Renal cortical epithelial cell (primary cell): Measurements from ENCODE around the gene AP4M1. TPM values are rescaled to one million over a fixed set of nuclear protein-coding genes. Genes with fewer than 3 reads are reported as not detected.

Experiments used
- DNase-seq: peaks from one replicate; pipeline ENCODE4 v3.0.0-alpha.2; 2011; ENCODE audit warnings: low read depth
- total RNA-seq: library from RNA; depleted of rRNA; stranded (reverse); fragments of >200 nt; gene quantifications from 2 replicates; pipeline ENCODE4 v1.2.3, GENCODE V29; 2014

The AP4M1 gene
- total RNA-seq, 1 donor from 2014 or later: 30.0 TPM

DNA sequence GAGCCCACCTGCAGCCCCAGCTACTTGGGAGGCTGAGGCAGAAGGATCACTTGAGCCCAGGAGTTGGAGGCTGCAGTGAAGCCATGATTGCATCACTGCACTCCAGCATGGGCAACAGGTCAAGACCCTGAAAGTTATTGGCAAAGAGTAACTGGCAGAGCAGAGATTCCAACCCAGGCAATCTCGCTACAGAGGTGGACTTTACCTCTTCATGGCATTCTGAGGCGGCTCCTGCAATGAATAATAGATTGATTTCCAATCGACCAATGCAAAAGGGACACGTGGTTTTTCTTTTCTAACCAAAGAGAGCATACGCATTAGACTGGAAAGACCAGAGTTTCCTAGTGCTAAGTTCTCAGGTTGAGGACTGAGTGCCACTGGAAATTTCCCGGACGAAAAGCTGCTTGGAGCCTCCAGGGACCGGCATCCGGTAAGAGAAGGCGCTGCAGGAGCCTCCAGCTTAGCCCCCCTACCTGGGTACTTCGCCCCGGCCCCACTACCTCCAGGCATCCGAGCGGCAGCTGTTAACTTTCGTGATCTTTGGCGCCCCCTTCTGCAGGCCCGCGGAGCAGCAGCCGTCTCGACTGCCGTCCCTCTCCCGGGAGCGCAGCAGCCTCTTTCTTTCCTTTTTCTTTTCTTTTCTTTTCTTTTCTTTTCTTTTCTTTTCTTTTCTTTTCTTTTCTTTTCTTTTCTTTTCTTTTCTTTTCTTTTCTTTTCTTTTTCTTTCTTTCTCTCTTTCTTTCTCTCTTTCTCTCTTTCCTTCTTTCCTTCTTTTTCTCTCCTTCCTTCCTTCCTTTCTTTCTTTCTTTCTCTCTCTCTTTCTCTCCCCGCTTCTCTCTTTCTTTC, 29.4 kb downstream of the AP4M1 start:
- DNase-seq: peak; percentile 43

DNA sequence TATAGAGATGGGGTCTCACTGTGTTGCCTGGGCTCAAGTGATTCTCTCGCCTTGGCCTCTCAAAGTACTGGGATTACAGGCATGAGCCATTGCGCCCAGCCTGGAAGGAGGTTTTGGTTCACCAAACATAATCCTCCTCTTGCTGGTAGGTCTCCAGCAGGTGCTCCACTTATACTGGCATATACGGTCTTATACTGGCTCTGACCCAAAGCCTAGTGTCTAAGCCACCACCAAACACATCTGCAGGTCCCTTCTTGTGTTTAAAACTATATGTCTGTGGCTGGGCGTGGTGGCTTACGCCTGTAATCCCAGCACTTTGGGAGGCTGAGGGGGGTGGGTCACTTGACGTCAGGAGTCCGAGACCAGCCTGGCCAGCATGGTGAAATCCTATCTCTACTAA, 30.7 kb downstream of the AP4M1 start:
- no peak for DNase-seq

DNA sequence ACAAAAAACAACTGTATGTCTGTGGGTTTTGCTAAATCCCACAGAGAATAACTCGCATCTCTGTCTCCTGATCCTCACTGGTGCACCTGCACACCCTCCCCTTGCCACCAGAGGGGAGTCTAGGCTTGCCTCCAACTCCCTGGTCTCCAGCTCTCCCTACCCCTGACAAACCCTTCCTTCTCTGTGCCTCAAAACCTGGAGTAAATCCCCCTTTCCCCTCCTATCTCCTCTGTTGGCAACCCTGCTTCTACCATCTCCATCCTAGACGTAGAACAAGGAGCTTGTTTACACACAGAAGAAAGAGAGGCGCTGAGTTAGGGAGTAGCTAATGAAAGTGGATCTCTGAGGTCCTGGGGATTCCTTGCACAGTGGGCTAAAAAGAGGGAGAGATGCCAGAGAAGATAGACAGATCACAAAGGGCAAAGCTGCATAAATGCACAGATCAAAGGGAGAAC, 31.3 kb downstream of the AP4M1 start:
- peak; percentile 47 for DNase-seq

DNA sequence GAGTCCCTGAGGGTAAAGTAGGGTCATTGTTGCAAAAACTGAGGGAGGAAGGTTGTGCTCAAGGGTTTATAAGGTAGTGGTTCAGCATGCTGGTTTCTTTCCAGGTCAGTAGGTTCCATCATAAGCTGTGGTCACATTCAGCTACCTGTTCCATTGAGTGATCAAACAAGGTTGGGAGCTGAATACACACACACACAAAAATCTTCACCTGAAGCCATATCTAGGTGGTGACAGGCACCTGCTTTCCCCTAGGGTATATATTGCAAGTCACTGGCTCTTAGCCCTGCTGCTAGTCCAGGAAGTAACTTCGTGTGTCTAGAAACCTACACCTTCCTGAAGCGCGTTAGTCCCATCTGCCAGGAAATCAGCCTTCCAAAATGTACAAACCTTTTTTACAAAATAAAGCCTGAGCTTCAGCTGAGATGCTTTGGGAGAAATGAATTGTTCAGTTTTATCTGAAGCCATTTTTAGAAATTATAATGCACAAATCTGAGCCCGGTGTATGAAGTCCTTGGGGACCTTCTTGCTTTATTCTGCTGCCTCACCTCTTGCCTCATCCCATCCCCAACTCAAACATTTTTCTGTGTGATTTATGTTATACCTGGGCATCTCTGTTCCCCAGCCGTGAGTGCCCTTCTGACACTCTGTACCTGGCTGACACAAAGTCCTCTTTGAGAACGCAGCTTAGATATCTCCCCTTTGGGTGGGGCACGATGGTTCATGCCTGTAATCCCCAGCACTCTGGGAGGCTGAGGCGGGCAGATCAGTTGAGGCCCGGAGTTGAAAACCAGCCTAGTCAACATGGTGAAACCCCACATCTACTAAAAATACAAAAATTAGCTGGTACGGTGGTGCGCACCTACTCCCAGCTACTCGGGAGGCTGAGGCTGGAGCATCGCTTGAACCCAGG, 36.7 kb downstream of the AP4M1 start:
- DNase-seq: peak; percentile 49

DNA sequence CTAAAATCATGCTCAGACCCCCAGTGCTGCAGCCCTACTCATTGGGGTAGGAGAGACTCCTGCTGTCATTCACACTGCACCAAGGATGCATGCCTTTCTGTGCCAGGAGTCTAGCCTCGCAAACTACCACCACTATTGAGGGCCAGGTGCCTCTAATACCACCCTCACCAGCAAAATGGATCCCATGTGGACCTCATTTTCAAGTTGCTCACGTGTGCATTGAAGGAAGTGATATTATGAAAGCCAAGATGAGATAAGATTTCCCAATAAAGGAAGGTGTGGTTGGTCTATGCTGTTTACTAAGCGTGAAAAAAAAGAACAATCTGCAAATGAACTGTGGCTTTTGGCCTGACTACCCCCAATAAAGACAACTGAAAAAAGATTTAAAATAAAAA, 40.1 kb downstream of the AP4M1 start:
- DNase-seq: no peak

DNA sequence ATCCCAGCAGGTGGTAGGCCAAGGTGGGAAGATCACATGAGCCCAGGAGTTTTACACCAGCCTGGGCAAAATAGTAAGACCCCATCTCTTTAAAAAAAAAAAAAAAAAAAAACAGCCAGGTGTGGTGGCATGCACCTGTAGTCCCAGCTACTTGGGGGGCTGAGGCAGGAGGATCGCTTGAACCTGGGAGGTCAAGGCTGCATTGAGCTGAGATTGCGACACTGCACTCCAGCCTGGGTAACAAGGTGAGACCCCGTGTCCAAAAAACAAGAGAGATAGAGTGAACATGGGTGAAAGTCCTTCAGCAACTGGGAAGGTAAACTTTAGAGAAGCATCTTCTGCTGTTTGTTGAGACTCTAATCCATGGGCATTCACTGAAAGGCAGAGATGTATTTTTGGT, 41.0 kb downstream of the AP4M1 start:
- no peak for DNase-seq

DNA sequence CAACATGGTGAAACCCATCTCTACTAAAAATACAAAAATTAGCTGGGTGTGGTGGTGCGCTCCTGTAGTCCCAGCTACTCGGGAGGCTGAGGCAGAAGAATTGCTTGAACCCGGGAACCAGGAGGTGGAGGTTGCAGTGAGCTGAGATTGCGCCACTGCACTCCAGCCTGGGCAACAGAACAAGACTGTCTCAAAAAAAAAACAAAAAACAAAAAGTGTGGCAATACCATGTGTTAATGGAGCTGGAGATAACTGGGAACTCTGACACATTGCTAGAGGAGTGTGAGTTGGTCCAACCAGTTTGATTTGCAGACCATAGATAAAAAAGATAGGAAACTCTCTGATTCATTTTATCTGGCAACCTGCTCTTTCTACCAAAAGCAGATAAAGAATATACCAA, 44.9 kb downstream of the AP4M1 start:
- peak; percentile 35 for DNase-seq

DNA sequence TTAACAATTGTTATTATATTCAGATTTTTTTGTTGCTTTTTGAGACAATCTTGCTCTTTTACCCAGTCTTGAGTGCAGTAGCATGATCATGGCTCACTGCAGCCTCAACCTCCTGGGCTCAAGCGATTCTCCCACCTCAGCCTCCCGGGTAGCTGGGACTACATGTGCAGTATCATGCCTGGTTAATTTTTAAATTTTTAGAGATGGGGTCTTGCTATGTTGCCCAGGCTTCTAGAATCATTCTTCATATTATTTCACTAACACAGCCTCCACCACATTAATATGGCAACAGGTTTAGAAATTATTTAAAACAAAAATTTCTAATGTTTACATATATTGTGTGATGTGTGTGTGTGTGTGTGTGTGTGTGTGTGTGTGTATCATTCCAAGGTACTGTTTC, 45.8 kb downstream of the AP4M1 start:
- no peak for DNase-seq

DNA sequence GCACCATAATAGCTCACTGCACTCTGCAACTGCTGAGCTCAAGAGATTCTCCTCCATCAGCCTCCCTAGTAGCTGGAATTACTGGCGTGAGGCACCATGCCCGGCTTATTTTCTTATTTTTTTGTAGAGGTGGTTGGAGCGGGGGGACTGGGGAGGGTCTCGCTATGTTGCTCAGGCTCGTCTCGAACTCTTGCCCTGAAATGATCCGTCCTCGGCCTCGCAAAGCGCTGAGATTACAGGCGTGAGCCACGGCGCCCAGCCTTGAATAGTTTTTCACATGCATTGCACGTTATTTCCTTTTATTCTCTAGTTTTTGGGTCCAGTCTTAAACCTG, 46.7 kb downstream of the AP4M1 start:
- DNase-seq: no peak

DNA sequence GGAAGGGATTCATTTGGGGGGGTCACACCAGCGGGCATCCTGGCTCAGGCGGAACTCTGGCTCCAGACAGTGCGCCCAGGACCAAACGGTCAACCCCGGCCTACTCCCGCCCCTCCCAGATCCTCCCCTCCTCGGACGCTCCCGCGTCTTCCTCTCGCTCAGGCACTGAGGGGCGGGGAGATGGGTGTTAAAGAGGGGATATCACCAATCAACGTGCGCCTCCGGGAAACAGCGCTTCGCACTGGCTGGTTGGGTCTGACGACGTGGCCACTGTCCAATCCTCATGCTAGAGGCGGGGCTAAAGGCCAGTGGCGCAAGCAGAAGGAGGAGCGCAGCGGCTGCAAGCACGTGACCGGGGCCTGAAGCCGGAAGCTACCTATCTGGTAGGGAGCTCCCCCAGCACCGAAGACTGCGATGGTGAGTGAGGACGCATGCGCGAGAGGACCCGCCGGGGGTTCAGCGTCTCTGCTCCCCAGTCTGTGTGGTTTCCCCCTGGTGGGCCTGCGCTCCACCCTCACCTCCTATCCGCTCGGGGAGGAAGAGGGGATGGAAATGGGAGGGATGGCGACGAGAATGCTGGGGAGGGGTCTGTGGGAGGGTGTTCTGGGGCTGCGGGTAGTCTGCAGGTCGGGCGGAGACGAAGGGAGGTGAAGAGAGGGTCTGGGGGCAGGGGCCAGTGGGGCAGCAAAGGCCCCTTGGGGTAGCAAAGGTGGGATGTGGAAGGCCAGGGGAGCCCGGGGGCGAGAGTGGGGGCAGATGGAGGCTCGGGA, 47.3 kb downstream of the AP4M1 start, which contains the start of gene LAMTOR4:
TSS of gene LAMTOR4 (plus strand) at position 360 of the 770 bp plus-strand sequence. CDS start at position 415, 55 bp downstream.
- peak; percentile 98 for DNase-seq

DNA sequence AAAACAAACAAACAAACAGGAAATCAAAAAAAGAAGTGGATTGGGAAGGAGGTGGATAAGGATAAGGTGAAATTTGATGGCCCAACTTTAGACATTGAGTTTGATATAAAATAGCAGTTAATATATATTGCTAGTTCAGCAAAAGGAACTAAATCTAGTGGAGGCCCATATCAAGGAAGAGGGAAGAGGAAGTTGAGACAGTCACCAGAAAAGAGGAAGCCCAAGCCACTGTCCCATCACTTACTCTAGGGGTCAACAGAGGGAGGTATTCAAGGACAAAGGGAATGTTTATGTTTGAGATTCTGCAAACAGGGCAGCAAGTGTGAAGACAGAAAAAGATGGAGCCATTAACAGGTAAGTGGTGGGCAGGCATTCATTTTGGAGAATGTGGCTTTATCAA, 51.0 kb downstream of the AP4M1 start:
- DNase-seq: no peak

DNA sequence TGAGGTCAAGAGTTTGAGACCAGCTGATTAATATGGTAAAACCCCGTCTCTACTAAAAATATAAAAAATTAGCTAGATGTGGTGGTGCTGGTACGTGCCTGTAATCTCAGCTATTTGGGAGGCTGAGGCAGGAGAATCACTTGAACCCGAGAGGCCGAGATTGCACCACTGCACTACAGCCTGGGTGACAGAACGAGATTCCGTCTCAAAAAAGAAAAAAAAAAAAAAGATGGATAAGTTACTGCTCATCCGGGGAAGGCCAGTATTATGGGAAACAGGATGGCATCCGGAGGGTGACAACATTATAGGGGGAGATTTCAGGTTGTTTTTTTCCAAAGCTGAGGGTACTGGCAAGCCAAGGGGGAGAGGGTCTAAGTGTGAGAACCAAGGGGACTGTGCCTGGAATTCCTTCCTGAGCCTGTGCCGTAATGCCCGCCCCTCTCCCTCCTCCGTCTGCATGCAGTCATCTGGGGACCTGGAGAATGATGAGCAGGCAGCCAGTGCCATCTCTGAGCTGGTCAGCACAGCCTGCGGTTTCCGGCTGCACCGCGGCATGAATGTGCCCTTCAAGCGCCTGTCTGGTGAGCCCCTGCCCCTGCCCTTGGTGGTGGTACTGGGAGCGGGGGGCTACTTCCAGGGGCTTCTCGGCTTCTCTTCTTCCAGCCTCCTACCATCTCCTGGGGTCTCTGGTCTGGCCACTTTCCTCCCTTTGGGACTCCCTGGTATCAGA, 51.7 kb downstream of the AP4M1 start:
- no peak for DNase-seq

DNA sequence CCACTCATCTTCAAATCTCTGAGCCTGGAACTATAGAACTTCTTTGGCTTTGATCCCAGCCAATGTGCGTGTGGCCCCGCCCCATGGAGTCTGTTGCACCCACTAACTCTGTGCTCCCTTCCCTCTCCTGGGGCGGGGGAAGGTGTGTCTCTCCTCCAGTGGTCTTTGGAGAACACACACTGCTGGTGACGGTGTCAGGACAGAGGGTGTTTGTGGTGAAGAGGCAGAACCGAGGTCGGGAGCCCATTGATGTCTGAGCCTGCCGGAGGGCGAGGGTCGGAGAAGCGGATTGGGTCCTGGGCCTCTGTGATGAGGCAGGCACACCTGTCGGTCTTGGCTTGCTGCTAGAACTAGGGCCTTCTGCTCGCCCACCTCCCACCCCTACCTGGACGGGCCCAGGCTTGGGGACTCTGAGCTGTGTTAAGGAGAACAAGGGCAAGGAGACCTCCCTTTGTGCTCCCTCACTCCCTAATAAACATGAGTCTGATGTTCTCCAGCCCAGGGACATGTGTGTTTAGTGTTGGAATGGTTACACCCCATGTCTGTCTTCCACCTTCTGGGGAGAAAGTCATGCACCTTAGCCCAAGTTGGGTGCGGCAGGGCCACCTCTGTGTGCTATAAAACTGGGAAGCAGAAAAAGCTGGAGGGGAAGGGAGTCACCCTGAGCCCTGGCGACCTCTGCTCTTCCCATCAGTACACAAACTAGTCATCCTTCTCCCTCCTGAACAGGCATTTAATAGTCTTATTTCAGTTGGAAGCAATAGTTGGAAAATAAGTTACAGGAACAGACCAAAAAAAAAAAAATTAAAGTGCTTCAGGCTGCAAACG, 52.5 kb downstream of the AP4M1 start:
- DNase-seq: no peak

DNA sequence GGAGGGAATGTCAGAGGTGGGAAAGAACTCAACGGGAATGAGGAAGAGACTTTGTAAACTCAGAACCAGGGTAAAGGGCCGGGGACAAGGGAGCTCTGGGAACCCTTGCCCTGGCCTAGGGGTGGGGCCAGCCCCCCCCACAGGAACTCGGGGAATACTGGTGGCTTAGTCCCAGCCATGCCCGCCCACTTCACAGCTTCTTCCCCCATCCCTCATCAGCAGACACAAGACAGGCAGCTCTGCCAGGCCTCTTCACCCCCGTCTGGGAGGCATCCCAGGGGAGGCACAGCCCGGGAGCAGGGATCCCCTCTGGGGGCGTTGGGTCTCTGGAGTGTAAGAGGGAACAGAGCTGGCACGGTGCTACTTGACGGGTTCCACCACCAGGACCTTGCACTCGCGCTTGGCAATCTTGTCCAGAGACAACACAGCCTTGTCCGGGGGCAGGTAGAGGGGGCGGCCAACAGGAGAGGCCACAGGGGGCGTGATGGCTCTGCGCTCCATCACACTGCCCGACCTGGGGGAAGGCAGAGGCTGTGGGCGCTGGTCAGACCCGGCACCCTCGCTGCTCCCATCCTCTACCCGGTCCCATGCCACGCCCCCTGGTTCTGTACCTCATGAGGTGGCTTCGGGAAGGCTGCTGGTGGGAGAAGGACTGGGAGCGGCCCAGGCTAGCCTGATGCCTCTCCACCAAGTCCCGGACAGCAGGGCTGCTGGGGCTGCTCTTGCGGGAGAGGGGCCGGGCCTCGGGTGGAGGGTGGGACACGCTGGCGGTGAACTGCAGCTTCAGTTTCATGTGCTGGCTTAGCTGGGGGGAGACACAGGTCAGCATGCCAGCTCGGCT, 53.4 kb downstream of the AP4M1 start:
- DNase-seq: no peak

DNA sequence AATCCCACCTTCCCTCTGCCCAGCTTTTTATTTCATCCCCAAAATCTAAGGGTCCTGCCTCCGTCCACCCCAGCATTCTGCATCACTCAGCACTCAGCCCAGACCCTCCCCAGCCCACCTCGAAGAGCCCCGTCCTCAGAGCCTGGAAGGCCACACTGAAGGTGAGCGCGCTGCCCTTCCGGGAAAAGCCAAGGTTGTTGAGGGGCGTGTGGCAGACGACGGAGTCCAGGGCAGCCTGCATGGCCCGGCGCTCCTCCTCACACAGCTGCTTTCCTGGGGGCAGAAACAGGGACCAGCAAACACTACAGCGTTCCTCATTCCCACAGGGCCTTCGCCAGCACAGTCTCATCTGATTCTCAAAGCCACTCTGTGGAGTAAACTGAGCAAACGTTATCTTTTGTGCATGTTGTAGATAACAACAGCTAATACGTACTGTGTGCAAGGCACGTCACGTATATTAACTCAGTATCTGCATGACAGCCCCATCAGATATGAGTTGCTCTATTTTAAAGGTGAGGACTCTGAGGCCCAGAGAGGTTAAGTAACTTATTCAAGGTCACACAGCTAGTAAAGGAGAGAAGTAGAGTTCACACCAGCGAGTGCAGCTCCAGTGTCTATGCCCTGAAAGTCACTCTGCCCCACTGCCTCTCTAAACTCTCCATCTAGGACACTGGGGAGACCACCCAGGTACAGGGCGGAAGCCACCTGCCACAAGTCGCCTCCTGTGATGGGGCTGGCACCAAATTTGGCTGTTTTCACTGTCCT, 54.3 kb downstream of the AP4M1 start:
- DNase-seq: no peak

DNA sequence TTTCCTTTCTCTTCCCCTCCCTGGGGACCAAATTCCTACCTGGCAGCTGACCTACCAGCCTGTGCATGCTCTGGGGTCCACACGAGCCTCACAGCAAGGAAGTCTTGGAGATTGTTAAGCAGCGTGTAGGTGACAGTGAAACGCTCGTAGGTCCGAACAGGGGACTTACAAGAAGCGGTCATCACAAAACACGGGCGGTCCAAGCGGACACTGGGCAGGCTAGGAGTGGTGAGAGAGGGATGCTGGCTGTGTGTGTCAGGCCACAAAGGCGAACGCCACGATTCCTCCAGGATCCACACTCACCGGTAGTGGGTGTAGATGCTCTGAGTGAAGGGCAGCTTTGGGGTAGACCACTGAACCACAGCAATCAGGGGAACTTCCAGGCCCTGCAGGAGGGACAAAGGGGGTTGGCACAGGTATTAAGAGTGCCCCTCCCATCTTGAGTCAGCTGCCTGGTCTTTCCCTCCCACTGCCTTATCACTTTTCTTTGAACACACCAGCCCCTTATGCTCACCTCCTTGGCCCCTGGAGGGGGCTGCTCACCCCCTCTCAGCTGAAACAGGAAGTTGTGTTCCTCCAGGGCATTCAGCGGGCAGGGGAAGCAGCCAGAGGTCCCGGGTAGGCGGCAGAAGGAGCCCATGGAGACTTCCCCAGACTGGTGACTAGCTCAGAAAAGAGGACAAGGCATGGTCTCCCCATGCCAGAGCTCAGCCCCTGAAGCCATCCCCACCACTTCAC, 55.1 kb downstream of the AP4M1 start:
- DNase-seq: no peak

DNA sequence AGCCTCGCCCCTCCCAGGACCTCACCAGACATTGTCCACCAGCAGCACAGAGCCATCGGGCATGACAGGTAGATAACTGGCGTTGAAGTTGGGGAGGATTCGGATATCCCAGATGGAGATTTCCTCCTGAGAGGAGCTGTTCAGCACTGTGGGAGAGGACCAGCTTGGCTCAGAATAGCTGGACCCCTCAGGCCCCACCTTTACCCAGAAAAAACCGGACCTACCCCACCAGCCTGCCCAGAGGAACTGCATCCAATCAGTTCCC, 55.6 kb downstream of the AP4M1 start:
- DNase-seq: no peak
